HL-60 (cell line): Measurements from ENCODE around the gene ABCA7.

ENCODE experiments used
- DNase-seq, 2 experiments: peaks; one replicate each; pipeline ENCODE4 v3.0.0-alpha.2; 2010 to 2020; ENCODE audit warnings: low read depth in 1 of 2, low spot score in 1 of 2
- H3K27ac ChIP-seq: fragments of 250-450 bp; sonication (Bioruptor Pico); replicated peaks from 2 replicates; pipeline ENCODE4 v1.5.1; 2020; ENCODE audit warnings: mild to moderate bottlenecking, moderate library complexity
- H3K27me3 ChIP-seq: fragments of 250-450 bp; sonication (Bioruptor Pico); 2 replicates; pipeline ENCODE4 v1.5.1; 2021; ENCODE audit warnings: mild to moderate bottlenecking, moderate library complexity; ENCODE audit not compliant: insufficient read depth, poor library complexity, severe bottlenecking
- H3K4me3 ChIP-seq: replicated peaks from 2 replicates; pipeline ENCODE4 v1.5.1; 2011; ENCODE audit warnings: mild to moderate bottlenecking, control low read depth, low read length; ENCODE audit not compliant: insufficient read depth
- GABPA ChIP-seq: IDR thresholded peaks from 2 replicates; pipeline ENCODE4 v1.6.1; 2012; ENCODE audit warnings: low read depth
- POLR2AphosphoS5 ChIP-seq: IDR thresholded peaks from 2 replicates; pipeline ENCODE4 v1.6.1; 2012; ENCODE audit warnings: low read depth
- SPI1 ChIP-seq: IDR thresholded peaks from 2 replicates; pipeline ENCODE4 v1.6.1; 2012; ENCODE audit warnings: low read depth, mild to moderate bottlenecking, borderline replicate concordance
- TF ChIP-seq, protein P1 (sequence below): IDR thresholded peaks from 2 replicates; pipeline ENCODE4 v1.6.1; 2012; ENCODE audit warnings: low read depth; ENCODE audit not compliant: insufficient replicate concordance
- TF ChIP-seq, protein P2 (sequence below): IDR thresholded peaks from one replicate; pipeline ENCODE4 v1.5.1; 2011; ENCODE audit warnings: low read length, control low read depth, inconsistent platforms; ENCODE audit not compliant: insufficient read depth

Gene ABCA7

GRCh38 chr19:1002600-1002999 lies 37.3 kb upstream of the ABCA7 start:
- DNase-seq: no peak
- peaks cover 34% of the 10 kb centered on the region for H3K27me3 ChIP-seq
- TF ChIP-seq, protein P1, sequence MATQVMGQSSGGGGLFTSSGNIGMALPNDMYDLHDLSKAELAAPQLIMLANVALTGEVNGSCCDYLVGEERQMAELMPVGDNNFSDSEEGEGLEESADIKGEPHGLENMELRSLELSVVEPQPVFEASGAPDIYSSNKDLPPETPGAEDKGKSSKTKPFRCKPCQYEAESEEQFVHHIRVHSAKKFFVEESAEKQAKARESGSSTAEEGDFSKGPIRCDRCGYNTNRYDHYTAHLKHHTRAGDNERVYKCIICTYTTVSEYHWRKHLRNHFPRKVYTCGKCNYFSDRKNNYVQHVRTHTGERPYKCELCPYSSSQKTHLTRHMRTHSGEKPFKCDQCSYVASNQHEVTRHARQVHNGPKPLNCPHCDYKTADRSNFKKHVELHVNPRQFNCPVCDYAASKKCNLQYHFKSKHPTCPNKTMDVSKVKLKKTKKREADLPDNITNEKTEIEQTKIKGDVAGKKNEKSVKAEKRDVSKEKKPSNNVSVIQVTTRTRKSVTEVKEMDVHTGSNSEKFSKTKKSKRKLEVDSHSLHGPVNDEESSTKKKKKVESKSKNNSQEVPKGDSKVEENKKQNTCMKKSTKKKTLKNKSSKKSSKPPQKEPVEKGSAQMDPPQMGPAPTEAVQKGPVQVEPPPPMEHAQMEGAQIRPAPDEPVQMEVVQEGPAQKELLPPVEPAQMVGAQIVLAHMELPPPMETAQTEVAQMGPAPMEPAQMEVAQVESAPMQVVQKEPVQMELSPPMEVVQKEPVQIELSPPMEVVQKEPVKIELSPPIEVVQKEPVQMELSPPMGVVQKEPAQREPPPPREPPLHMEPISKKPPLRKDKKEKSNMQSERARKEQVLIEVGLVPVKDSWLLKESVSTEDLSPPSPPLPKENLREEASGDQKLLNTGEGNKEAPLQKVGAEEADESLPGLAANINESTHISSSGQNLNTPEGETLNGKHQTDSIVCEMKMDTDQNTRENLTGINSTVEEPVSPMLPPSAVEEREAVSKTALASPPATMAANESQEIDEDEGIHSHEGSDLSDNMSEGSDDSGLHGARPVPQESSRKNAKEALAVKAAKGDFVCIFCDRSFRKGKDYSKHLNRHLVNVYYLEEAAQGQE: no peak
- TF ChIP-seq, protein P2, sequence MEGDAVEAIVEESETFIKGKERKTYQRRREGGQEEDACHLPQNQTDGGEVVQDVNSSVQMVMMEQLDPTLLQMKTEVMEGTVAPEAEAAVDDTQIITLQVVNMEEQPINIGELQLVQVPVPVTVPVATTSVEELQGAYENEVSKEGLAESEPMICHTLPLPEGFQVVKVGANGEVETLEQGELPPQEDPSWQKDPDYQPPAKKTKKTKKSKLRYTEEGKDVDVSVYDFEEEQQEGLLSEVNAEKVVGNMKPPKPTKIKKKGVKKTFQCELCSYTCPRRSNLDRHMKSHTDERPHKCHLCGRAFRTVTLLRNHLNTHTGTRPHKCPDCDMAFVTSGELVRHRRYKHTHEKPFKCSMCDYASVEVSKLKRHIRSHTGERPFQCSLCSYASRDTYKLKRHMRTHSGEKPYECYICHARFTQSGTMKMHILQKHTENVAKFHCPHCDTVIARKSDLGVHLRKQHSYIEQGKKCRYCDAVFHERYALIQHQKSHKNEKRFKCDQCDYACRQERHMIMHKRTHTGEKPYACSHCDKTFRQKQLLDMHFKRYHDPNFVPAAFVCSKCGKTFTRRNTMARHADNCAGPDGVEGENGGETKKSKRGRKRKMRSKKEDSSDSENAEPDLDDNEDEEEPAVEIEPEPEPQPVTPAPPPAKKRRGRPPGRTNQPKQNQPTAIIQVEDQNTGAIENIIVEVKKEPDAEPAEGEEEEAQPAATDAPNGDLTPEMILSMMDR: no peak
- TF ChIP-seq SPI1 (no peak), GABPA (no peak), POLR2AphosphoS5 (no peak)
- no peak overlapping the region for H3K4me3 ChIP-seq
- H3K27ac ChIP-seq: no peak overlapping the region

DNA sequence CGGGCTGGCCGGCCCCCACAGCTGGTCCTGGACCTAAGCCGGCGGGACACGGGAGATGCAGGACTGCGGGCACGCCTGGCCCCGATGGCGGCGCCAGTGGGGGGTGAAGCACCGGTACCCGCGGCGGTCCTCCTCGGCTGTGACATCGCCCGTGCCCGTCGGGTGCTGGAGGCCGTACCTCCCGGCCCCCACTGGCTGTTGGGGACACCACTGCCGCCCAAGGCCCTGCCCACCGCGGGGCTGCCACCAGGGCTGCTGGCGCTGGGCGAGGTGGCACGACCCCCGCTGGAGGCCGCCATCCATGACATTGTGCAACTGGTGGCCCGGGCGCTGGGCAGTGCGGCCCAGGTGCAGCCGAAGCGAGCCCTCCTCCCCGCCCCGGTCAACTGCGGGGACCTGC lies 36.6 kb upstream of the ABCA7 start:
- no peak overlapping the region for H3K27ac ChIP-seq
- peaks cover 29% of the 10 kb centered on the region for H3K27me3 ChIP-seq
- H3K4me3 ChIP-seq: no peak overlapping the region
- no peak for TF ChIP-seq SPI1
- TF ChIP-seq GABPA: no peak
- no peak for TF ChIP-seq POLR2AphosphoS5
- TF ChIP-seq, protein P1: no peak
- TF ChIP-seq, protein P2: no peak
- no peak for DNase-seq

DNA sequence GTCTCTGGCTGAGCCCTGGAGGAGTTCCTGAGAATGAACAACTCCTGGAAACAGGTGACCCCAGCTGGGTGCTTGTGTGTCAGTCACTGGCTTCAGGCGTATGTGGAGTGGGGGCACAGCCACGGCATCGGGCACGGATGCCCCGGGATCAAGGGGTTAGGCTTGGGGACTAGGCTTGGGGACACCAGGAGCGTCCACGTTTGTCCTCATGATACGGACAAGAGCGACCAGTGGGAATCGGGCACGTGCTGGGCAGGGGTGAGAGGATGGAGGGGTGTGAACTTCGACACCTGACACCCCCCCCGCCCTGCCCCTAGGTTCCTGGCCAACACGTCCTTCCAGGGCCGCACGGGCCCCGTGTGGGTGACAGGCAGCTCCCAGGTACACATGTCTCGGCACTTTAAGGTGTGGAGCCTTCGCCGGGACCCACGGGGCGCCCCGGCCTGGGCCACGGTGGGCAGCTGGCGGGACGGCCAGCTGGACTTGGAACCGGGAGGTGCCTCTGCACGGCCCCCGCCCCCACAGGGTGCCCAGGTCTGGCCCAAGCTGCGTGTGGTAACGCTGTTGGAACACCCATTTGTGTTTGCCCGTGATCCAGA lies 35.6 kb upstream of the ABCA7 start:
- H3K27me3 ChIP-seq: peaks cover 22% of the 10 kb centered on the region
- DNase-seq: no peak
- H3K27ac ChIP-seq: no peak overlapping the region
- H3K4me3 ChIP-seq: no peak overlapping the region
- no peak for TF ChIP-seq GABPA
- TF ChIP-seq, protein P2: no peak
- no peak for TF ChIP-seq SPI1
- TF ChIP-seq POLR2AphosphoS5: no peak
- TF ChIP-seq, protein P1: no peak
